ENCODE data around the gene HHIPL1. TPM values are rescaled to one million over a fixed set of nuclear protein-coding genes. Genes with fewer than 3 reads are reported as not detected.
A peak's percentile ranks its signal among the peaks of the same experiment; 100 is the strongest.

Gene HHIPL1
- total RNA-seq, 6 donors from 2014 or later, result 0.61 to 2.2 (median 1.3) TPM

DNA sequence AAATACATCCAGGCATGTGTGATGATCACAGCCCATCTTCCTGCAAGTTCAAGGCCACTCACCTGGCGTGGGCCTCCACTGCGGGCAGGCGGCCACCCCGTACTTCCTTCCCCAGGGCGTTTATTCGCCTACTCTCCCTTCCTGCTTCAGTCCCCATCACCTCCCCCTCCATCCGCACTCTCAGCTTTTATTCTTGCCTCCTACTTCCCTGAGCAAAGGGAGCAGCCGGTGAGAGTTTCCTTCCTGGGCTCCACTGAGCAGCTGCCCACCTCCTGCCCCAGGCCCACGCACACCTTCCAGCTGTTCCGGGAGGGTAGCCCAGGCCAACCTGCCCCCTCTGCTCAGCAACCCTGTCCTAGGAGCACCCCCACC is 43.3 kb downstream of the HHIPL1 start:
- TF ChIP-seq POLR2AphosphoS5 (IDR thresholded peaks at IDR 0.05), result no peak
- TF ChIP-seq POLR2A (IDR thresholded peaks at IDR 0.05), result no peak
- no peak for TF ChIP-seq EP300 (IDR thresholded peaks at IDR 0.05)
- peak in 1 of 2 donors; percentile 41 for DNase-seq
- H3K36me3 ChIP-seq, result no peaks in the 10 kb centered on the region
- ATAC-seq (ENCODE audit: low FRiP score in 2 of 2), result no peak
- no peak overlapping the region for H3K27ac ChIP-seq
- no peaks in the 10 kb centered on the region for H3K9me3 ChIP-seq
- no peaks in the 10 kb centered on the region for H3K27me3 ChIP-seq
- no peak overlapping the region for H3K4me3 ChIP-seq
- peaks cover 8 to 12% (median 8%) of the 10 kb centered on the region in 4 donors for H3K4me1 ChIP-seq
- WGBS, 2 donors, result 28 to 31% methylated on average over 10 of the region's 10 CpGs

DNA sequence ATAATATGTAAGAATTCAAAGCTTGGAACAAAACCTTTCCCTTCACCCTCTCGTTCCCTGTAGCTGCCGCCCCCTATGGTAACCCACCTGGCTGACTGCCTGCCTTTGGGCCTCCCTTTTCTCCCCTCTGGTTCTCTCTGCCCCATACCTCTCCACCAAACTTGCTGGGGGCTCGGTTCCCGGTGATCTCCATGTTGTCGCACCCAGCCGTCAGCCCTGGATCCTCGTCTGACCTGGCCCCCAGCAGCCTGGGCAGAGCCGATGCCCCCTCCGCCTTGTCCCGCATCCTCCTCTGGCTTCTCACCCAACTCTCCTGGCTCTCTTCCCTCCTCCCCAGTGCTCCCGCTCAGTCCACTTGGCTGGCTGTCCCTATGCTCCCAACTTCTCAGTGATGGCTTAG is 43.7 kb downstream of the HHIPL1 start:
- no peak for ATAC-seq (ENCODE audit: low FRiP score in 2 of 2)
- Histone ChIP-seq H3K27ac (no peak overlapping the region), H3K36me3 (no peaks in the 10 kb centered on the region), H3K9me3 (no peaks in the 10 kb centered on the region), H3K4me3 (no peak overlapping the region), H3K27me3 (no peaks in the 10 kb centered on the region), H3K4me1 (peaks cover 5 to 8% (median 6%) of the 10 kb centered on the region in 4 donors)
- TF ChIP-seq, protein P1, sequence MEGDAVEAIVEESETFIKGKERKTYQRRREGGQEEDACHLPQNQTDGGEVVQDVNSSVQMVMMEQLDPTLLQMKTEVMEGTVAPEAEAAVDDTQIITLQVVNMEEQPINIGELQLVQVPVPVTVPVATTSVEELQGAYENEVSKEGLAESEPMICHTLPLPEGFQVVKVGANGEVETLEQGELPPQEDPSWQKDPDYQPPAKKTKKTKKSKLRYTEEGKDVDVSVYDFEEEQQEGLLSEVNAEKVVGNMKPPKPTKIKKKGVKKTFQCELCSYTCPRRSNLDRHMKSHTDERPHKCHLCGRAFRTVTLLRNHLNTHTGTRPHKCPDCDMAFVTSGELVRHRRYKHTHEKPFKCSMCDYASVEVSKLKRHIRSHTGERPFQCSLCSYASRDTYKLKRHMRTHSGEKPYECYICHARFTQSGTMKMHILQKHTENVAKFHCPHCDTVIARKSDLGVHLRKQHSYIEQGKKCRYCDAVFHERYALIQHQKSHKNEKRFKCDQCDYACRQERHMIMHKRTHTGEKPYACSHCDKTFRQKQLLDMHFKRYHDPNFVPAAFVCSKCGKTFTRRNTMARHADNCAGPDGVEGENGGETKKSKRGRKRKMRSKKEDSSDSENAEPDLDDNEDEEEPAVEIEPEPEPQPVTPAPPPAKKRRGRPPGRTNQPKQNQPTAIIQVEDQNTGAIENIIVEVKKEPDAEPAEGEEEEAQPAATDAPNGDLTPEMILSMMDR (IDR thresholded peaks at IDR 0.05), result no peak
- no peak for TF ChIP-seq POLR2AphosphoS5 (IDR thresholded peaks at IDR 0.05)
- TF ChIP-seq POLR2A (IDR thresholded peaks at IDR 0.05), result no peak
- TF ChIP-seq EP300 (IDR thresholded peaks at IDR 0.05), result no peak
- WGBS, 2 donors, result 84 to 89% methylated on average over 11 of the region's 11 CpGs
- DNase-seq, result no peak

- Histone ChIP-seq H3K27ac (no peak overlapping the region), H3K36me3 (no peaks in the 10 kb centered on the region), H3K27me3 (no peaks in the 10 kb centered on the region), H3K4me3 (no peak overlapping the region), H3K9me3 (no peaks in the 10 kb centered on the region), H3K4me1 (peaks cover 3% of the 10 kb centered on the region in 4 donors)
- WGBS, 2 donors, result 91% methylated on average over 11 of the region's 11 CpGs
- ATAC-seq (ENCODE audit: low FRiP score in 2 of 2), result no peak
- no peak for DNase-seq
- TF ChIP-seq EP300 (IDR thresholded peaks at IDR 0.05), result no peak
- no peak for TF ChIP-seq POLR2AphosphoS5 (IDR thresholded peaks at IDR 0.05)
- no peak for TF ChIP-seq POLR2A (IDR thresholded peaks at IDR 0.05)
- TF ChIP-seq, protein P1 (IDR thresholded peaks at IDR 0.05), result no peak
Measured at GRCh38 chr14:99689266-99690236, 44.6 kb downstream of the HHIPL1 start.

DNA sequence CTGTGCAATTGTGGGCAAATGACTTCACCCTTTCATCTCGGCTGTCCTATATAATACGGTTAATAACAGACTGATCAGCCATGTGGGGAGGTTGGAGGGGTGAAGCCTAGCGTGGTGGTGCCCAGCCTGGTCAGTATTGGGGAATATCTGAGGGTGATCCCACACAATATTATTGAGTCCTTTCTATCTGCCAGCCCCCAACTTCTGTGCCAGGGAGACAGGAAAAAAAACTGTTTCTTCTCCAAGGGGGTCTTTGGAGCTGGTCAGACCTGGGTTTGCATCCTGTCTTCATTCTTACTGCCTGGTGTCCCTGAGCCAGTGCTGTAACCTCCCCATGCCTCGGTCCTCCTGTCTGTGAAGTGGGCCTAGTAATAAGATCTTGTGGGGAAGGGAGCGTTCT is 45.7 kb downstream of the HHIPL1 start:
- no peak overlapping the region for H3K27ac ChIP-seq
- H3K4me1 ChIP-seq, result no peaks in the 10 kb centered on the region
- ATAC-seq (ENCODE audit: low FRiP score in 2 of 2) (no peak), DNase-seq (no peak)
- no peaks in the 10 kb centered on the region for H3K27me3 ChIP-seq
- H3K36me3 ChIP-seq, result no peaks in the 10 kb centered on the region
- H3K9me3 ChIP-seq, result no peaks in the 10 kb centered on the region
- TF ChIP-seq POLR2A (IDR thresholded peaks at IDR 0.05), result no peak
- TF ChIP-seq POLR2AphosphoS5 (IDR thresholded peaks at IDR 0.05), result no peak
- TF ChIP-seq, protein P1 (IDR thresholded peaks at IDR 0.05), result no peak
- TF ChIP-seq EP300 (IDR thresholded peaks at IDR 0.05), result no peak
- no peak overlapping the region for H3K4me3 ChIP-seq
- 55 to 72% methylated on average over 2 to 5 of the region's 5 CpGs for WGBS, 2 donors

GRCh38 chr14:99691111-99691885 is 46.4 kb downstream of the HHIPL1 start:
- WGBS, 2 donors, result 89 to 92% methylated on average over 13 of the region's 13 CpGs
- no peak overlapping the region for H3K27ac ChIP-seq
- no peak for ATAC-seq (ENCODE audit: low FRiP score in 2 of 2)
- no peak for TF ChIP-seq POLR2AphosphoS5 (IDR thresholded peaks at IDR 0.05)
- TF ChIP-seq, protein P1 (IDR thresholded peaks at IDR 0.05), result no peak
- TF ChIP-seq EP300 (IDR thresholded peaks at IDR 0.05), result no peak
- no peak for TF ChIP-seq POLR2A (IDR thresholded peaks at IDR 0.05)
- H3K27me3 ChIP-seq, result no peaks in the 10 kb centered on the region
- DNase-seq, result no peak
- no peak overlapping the region for H3K4me3 ChIP-seq
- no peaks in the 10 kb centered on the region for H3K9me3 ChIP-seq
- H3K36me3 ChIP-seq, result no peaks in the 10 kb centered on the region
- H3K4me1 ChIP-seq, result no peaks in the 10 kb centered on the region
